ENCODE data around the gene WDR75.

WDR75 gene

GRCh38 chr2:189492451-189492850 lies 51.2 kb downstream of the WDR75 start:
- no peak overlapping the region for H3K4me2 ChIP-seq (ENCODE audit: insufficient read depth, low read length)
- ATAC-seq (ENCODE audit: insufficient read depth, low read depth) (no peak), DNase-seq (no peak)
- no peaks in the 10 kb centered on the region for H4K20me1 ChIP-seq (ENCODE audit: insufficient read depth, low read length)
- H3K27me3 ChIP-seq (ENCODE audit: insufficient read depth, low read length, poor library complexity): no peaks in the 10 kb centered on the region
- no peak overlapping the region for H2AFZ ChIP-seq (ENCODE audit: low read depth, low read length)
- H3K27ac ChIP-seq (ENCODE audit: low read length): no peak overlapping the region
- no peaks in the 10 kb centered on the region for H3K36me3 ChIP-seq (ENCODE audit: insufficient read depth, low read length)
- no peaks in the 10 kb centered on the region for H3K4me1 ChIP-seq (ENCODE audit: insufficient read depth, low read length)
- H3K9me3 ChIP-seq (ENCODE audit: insufficient read depth, low read length, severe bottlenecking): no peaks in the 10 kb centered on the region
- no peak overlapping the region for H3K9ac ChIP-seq (ENCODE audit: low read depth, low read length)
- H3K4me3 ChIP-seq (ENCODE audit: low read depth in 1 of 2, low read length in 2 of 2): no peak overlapping the region
- H3K79me2 ChIP-seq (ENCODE audit: insufficient read depth, low read length): no peaks in the 10 kb centered on the region
- TF ChIP-seq CTCF (IDR thresholded peaks at IDR 0.05; ENCODE audit: borderline replicate concordance, extremely low read depth, low read length, poor library complexity, severe bottlenecking) (no peak), EZH2 (IDR thresholded peaks at IDR 0.05; ENCODE audit: borderline replicate concordance, low read depth, low read length, severe bottlenecking) (no peak)

GRCh38 chr2:189498205-189498604 lies 56.9 kb downstream of the WDR75 start:
- no peaks in the 10 kb centered on the region for H4K20me1 ChIP-seq (ENCODE audit: insufficient read depth, low read length)
- H3K4me2 ChIP-seq (ENCODE audit: insufficient read depth, low read length): no peak overlapping the region
- H3K36me3 ChIP-seq (ENCODE audit: insufficient read depth, low read length): no peaks in the 10 kb centered on the region
- no peaks in the 10 kb centered on the region for H3K27me3 ChIP-seq (ENCODE audit: insufficient read depth, low read length, poor library complexity)
- H3K79me2 ChIP-seq (ENCODE audit: insufficient read depth, low read length): no peaks in the 10 kb centered on the region
- H3K27ac ChIP-seq (ENCODE audit: low read length): no peak overlapping the region
- no peak for DNase-seq
- no peaks in the 10 kb centered on the region for H3K9me3 ChIP-seq (ENCODE audit: insufficient read depth, low read length, severe bottlenecking)
- H3K4me1 ChIP-seq (ENCODE audit: insufficient read depth, low read length): no peaks in the 10 kb centered on the region
- no peak overlapping the region for H3K9ac ChIP-seq (ENCODE audit: low read depth, low read length)
- no peak overlapping the region for H3K4me3 ChIP-seq (ENCODE audit: low read depth in 1 of 2, low read length in 2 of 2)
- TF ChIP-seq CTCF (IDR thresholded peaks at IDR 0.05; ENCODE audit: borderline replicate concordance, extremely low read depth, low read length, poor library complexity, severe bottlenecking) (no peak), EZH2 (IDR thresholded peaks at IDR 0.05; ENCODE audit: borderline replicate concordance, low read depth, low read length, severe bottlenecking) (no peak)
- ATAC-seq (ENCODE audit: insufficient read depth, low read depth): no peak
- H2AFZ ChIP-seq (ENCODE audit: low read depth, low read length): no peak overlapping the region

GRCh38 chr2:189499137-189499536 lies 57.9 kb downstream of the WDR75 start:
- H3K27me3 ChIP-seq (ENCODE audit: insufficient read depth, low read length, poor library complexity): no peaks in the 10 kb centered on the region
- no peaks in the 10 kb centered on the region for H4K20me1 ChIP-seq (ENCODE audit: insufficient read depth, low read length)
- no peak overlapping the region for H3K27ac ChIP-seq (ENCODE audit: low read length)
- no peak overlapping the region for H3K4me3 ChIP-seq (ENCODE audit: low read depth in 1 of 2, low read length in 2 of 2)
- DNase-seq: no peak
- H3K79me2 ChIP-seq (ENCODE audit: insufficient read depth, low read length): no peaks in the 10 kb centered on the region
- TF ChIP-seq EZH2 (IDR thresholded peaks at IDR 0.05; ENCODE audit: borderline replicate concordance, low read depth, low read length, severe bottlenecking): no peak
- no peak for TF ChIP-seq CTCF (IDR thresholded peaks at IDR 0.05; ENCODE audit: borderline replicate concordance, extremely low read depth, low read length, poor library complexity, severe bottlenecking)
- H3K4me1 ChIP-seq (ENCODE audit: insufficient read depth, low read length): no peaks in the 10 kb centered on the region
- H3K4me2 ChIP-seq (ENCODE audit: insufficient read depth, low read length): no peak overlapping the region
- H3K9me3 ChIP-seq (ENCODE audit: insufficient read depth, low read length, severe bottlenecking): no peaks in the 10 kb centered on the region
- ATAC-seq (ENCODE audit: insufficient read depth, low read depth): no peak
- no peak overlapping the region for H2AFZ ChIP-seq (ENCODE audit: low read depth, low read length)
- H3K36me3 ChIP-seq (ENCODE audit: insufficient read depth, low read length): no peaks in the 10 kb centered on the region
- H3K9ac ChIP-seq (ENCODE audit: low read depth, low read length): no peak overlapping the region
